Erythroblast (primary cell): ENCODE data around the gene FBXO5.
"Not testable (repeated sequence)": the region's sequence is repeated elsewhere in the genome, so short reads cannot be mapped to it uniquely, and the experiment has no call there.

Experiments used
- DNase-seq, 2 experiments: peaks; one replicate each; lab custom pipeline; 2025; lab: John Stamatoyannopoulos, UW
- GATA1 ChIP-seq: IDR thresholded peaks from 2 replicates; pipeline ENCODE4 v1.6.1; 2011; ENCODE audit warnings: low read depth, mild to moderate bottlenecking, control low read depth, low read length, moderate library complexity
- POLR2A ChIP-seq: IDR thresholded peaks from 2 replicates; pipeline ENCODE4 v1.6.1; 2011; ENCODE audit warnings: mild to moderate bottlenecking, low read length

FBXO5 gene

DNA sequence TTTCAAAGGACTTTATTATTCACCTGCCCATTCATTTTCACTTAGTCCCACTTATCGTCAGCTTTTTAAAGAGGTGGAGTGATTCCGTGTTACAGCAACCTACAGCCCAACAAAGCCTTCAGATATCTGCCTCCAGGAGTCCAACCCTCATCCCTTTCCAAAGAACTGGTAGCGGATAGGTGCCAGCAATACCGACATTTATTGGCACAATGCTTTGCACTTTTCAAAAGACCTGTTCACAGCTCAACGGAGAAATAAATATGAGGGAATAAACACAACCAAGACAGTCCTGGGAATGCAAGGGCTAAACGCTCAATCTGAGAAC lies 20.5 kb upstream of the FBXO5 start:
- no peak for DNase-seq
- TF ChIP-seq GATA1 (no peak), POLR2A (no peak)

DNA sequence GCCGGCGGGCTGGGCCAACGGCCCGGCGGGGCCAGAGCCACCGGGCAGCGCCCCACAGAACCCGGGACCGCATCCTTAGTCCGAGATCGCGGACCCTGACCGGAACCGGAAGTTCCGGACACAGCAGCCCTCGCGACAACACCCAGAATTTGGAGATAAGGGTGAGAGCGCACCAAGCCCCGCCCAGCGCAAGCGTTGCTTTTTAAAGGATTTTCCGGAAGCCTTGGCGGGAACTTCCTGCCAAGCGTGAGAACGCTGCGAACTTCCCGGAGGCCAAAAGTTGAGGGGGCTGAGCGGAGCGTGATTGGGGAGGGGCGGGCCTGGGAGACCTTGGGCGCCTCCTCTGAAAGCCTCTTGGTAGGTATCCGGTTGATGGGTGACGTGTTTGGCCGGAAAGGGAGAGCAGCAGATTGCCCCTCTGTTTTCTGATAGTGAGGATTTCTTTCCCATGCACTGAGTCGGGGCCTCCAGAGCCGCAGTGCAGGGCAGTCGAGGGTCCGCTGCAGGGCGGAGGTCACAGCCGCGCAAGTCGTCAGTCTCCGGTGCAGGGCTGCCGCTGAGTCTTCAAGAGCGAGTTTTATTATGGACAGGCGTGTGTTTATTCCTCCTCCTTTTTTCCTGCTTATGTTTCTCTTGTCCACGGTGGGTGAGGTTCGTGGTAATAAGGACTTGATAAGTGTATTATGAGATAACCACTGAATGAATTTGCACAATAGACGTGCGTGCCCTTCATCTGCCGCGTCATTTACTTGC lies 19.9 kb upstream of the FBXO5 start, which contains the start of gene MTRF1L:
TSS of gene MTRF1L (minus strand) at position 97 of the 753 bp plus-strand sequence. CDS start at position 73, 24 bp downstream.
- DNase-seq, result peak; percentile 93 to 94
- no peak for TF ChIP-seq GATA1
- TF ChIP-seq POLR2A, result peak; percentile 84

DNA sequence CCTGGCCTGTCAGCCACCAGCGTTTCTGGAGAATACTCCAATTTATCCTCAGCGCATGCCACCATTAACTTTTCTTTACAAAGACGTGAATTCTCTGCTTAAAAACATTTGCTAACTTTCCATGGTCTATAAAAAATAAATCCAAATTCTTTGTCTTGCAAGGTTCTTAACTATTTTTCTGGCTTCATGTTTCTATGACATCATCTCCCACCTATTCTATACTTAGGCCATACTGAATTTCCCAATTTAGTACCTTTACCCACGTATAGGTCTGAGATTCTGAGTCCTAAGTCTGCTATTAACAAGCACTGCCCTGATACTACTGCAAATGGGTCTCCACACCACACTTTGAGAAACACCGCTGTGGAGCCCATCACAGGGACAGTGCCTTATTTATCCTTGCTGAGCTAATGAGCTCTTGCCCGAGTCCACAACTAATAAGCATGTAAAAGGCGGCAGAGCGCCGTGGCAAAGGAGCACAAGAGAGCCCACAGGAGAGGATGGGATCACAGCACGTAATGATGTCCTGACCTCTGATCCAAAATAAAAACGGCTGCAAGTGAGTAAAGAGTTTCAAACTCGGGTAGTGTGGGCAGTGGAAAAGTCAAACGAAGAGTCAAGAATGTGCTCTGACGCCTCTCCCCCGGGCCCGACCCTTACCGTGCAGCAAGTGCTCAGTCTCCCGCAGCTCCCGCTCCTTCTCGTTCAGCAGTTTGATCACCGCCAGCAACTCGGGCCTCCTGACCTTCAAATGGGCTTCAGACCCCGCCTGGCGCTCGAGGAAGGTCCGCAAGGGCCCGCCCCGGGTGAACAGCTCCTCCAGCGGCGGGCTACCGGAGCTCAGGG lies 19.1 kb upstream of the FBXO5 start:
- DNase-seq, result peak; percentile 72 to 79
- TF ChIP-seq GATA1, result no peak
- TF ChIP-seq POLR2A, result no peak

DNA sequence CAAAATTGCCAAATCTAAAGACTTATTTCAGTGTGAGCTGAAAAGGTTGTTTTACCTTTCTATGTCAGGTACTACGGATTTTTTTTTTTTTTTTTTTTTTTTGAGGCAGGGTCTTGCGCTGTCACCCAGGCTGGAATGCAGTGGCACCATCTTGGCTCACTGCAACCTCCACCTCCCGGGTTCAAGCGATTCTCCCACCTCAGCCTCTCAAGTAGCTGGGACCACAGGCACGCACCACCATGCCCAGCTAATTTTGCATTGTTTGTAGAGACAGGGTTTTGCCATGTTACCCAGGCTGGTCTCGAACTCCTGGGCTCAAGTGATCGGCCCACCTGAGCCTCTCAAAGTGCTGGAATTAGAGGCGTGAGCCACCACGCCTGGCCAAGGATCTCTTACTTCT lies 17.9 kb upstream of the FBXO5 start:
- not testable (repeated sequence) for DNase-seq

DNA sequence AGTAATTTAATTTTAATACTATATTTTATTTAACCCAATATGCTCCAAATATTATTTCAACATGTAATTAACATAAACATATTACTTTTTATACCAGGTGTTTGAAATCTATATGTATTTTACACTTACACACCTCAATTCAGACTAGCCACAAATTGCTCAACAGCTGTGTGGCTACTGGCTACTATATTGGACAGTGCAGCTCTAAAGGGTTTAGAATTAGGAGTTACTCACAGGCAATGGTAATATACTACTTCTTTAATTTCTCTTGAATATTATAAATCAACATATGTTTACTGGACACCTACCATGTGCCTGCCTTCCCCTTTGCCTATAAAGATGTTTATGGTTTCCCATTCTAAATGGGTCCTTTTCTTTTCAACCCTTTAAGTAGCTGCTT lies 17.4 kb upstream of the FBXO5 start:
- TF ChIP-seq POLR2A, result no peak
- no peak for TF ChIP-seq GATA1
- no peak for DNase-seq

DNA sequence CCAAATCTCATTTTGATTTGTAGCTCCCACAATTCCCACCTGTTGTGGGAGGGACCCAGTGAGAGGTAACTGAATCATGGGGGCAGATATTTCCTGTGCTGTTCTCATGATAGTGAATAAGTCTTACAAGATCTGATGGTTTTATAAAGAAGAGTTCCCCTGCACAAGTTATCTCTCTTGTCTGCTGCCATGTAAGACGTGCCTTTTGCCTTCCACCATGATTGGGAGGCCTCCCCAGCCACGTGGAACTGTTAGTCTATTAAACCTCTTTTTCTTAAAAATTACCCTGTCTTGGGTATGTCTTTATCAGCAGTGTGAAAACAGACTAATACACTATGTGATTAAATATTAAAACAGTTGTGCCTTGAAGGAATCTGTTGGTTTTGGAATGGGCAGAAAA lies 16.7 kb upstream of the FBXO5 start:
- DNase-seq, result peak; percentile 36 to 51

DNA sequence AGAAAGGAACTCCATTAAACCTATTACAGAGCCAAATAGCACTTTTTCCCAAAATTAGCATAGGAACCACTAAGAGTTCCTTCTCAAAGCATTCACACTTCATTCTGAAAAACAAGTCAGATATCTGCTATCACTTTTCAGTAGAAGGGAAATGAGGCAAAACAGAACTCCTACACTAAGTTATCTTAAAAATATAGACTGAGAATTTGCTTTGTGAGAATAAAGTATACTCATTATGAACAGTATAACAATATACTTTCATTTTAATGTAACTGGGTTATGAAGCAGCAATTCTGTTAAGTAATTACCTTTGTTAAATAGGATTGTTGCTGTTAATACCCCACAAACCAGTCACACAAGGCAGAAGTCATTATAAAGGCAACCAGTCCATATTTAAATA lies 11.0 kb upstream of the FBXO5 start:
- TF ChIP-seq POLR2A (no peak), GATA1 (no peak)
- DNase-seq, result no peak

DNA sequence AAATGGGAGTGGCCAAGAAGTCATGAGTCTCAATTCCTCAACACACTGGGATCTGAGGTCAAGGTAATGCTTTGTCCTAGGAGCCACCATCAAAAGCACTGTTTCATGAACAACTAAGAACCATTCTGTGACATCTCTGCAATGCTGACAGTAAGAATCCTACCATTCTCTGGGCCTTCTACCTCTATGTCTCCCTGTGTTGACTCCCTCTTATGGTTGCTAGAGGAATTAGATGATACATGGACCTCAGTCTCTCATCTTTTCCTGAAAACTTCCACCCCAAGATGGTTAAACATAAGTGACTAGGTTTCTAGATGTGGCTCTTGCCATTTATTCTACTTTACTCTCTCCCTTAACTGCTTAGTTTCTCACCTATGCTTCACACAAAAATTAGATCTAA lies 10.6 kb upstream of the FBXO5 start:
- no peak for TF ChIP-seq POLR2A
- TF ChIP-seq GATA1, result no peak
- peak in 1 of 2 experiments; percentile 18 for DNase-seq

DNA sequence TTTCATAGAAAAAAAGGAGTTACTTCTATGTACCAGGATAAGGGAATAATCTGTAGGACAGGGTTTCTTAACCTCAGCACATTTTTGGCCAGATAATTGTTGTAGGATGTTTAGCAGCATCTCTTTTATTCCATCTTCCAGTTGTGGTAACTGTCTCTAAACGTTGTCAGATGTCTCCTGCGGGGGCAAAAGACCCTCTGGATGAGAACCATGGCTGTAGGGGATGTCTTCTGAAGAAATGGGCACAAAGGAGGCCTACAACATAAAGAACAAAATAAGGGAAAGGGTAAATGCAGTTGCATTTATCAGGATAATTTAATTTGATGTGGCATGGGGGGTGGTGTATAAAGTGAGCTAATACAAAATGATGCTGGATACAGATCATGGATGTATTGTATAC lies 4.1 kb upstream of the FBXO5 start:
- DNase-seq, result no peak

DNA sequence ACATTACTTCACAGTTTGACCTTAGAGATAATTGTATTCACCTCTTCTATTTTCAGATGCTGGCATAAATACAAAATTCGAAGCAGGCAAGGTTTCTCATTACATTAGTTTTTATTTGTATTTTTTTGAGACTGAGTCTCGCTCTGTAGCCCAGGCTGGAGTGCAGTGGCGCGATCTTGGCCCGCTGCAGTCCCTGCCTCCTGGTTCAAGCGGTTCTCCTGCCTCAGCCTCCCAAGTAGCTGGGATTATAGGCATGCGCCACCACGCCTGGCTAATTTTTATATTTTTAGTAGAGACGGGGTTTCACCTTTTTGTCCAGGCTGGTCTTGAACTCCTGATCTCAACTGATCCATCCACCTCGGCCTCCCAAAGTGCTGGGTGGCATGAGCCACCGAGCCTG lies 2.5 kb upstream of the FBXO5 start:
- not testable (repeated sequence) for DNase-seq

More for the DNA sequence above, 4.1 kb upstream of the FBXO5 start:
- TF ChIP-seq GATA1 (no peak), POLR2A (no peak)

DNA sequence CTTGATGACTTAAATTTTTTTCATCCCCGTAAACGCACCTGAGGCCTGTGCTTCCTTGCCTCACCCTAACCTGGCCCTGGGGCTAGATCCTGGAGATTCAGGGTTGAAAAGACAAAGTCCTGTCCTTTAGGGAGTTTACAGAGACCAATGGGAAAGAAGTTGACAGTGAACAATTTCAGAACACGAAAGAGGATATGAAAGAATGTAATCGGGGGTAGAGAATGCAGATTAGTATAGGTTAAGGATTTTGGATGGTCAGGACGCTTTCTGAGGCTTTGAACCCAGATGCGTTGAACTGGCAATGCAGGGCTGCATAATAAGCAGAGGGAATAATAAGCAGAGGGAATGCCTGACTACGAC lies 1.7 kb upstream of the FBXO5 start:
- TF ChIP-seq GATA1 (no peak), POLR2A (no peak)
- DNase-seq, result peak in 1 of 2 experiments; percentile 46

DNA sequence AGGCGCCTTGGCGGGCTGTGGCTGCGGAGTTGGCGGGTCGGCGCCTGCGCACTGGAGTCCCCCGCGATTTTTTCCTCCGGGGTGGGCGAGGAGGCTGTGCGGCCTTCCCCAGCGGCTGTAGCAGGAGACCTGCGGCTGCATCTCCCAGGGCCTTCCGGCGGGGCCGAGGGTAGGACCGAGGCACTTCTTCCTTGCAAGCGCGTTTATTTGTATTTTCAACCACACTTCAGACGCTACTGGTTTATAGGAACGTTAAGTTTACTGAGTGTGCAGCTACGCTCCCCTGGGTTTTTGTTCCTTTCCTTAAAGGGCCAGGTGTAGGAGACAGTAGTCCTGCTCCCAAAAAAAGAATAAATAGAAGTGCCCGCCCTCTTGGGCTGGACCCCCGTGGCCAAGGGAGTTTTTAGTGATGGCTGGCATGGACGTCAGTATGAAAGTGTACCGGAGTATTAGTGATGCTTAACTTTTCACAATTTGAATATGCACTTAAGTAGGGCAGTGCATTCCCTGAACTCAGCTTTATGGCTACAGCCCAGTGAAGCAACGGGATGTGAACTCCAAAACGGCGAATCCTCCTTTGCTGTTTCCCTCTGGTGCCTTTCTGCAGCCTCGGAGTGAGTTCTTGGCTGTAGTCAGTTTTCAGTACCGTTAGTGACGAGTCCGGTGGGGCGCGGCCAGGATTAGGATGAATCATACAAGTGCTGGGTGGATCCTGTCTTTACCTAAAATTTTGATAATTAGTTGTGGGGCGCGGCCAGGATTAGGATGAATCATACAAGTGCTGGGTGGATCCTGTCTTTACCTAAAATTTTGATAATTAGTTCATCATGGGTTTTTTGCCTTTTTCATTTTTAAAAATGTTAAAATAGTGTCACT lies 1.0 kb upstream of the FBXO5 start:
- DNase-seq, result peak; percentile 90 to 96
- no peak for TF ChIP-seq GATA1
- peak; percentile 82 for TF ChIP-seq POLR2A

DNA sequence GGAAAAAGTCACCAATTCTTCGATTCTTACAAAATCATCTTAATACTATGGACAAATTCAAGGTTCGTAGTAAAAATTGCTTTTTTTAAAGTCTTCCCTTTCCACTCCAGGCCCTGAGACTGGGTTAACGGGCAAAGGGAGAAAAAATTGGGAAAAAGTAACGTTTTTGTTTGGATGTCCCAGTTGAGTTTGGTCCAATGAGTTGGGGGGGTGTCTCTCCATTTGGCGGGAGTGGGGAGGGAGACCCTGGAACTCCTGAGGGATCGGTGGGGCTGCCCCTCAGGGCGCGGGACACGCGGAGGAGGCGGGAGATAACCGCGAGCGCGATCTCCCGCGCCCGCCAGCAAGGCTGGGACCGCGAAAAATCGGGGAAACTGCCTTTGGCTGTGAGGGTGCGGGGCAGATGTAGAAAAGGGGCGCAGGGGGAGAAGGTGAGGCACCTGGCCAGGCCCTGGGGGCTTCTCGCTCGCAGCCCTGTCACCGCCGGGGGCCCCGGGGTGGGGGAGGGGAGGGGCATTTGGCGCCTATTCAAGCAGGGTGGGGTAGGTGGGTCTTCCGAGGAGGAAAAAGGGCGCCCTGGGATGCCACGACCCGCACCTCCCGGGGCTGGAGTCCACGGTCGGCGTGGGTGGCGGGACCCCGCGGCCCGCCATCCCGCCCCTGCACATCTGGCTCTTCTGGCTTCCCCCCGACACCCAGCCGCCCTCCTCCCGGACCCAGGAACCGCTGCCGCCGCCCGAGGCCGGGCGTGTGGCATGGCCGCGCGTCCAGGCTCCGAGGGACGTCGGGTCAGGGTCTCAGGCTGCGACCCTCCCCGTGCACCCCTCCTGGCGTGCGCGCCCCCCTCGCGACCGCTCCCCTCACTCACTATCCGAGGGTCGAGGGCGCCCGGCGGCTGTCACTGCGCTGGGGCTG lies 595 bp downstream of the FBXO5 start:
- TF ChIP-seq POLR2A (no peak), GATA1 (no peak)
- peak; percentile 72 to 78 for DNase-seq
